GM18498 (cell line): ENCODE results near the gene PRSS21.

Source experiments
- ATAC-seq: cut with Tn5 transposase; IDR thresholded peaks from one replicate; pipeline ENCODE4 v1.9.1; 2021; ENCODE audit warnings: mild to moderate bottlenecking, moderate library complexity; ENCODE audit not compliant: unreplicated experiment

PRSS21 gene

DNA sequence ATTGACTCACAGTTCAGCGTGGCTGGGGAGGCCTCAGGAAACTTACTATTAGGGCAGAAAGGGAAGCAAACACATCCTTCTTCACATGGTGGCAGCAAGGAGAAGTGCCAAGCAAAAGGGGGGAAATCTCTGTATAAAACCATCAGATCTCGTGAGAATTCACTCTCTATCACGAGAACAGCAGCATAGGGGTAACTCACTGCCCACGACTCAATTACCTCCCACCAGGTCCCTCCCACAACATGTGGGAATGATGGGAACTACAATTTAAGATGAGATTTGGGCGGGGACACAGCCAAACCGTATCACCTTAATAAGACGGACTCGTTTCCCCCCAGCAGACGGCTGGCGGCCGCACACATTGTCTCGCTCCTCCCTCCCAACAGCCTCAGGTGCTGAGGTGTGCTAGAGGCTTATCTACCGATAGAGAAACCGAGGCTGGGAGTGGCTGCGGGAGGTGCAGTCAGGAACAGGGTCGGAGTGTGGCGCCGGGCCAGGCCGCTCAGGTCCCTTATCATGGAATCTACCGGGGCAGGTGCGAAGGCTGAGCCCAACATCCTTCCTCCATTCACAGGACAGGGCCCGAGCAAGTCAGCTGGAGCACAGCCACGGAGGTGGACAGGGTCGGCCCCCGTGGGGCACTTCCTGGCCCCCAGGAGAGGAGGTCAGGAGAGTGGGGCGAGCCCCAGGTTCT is 8.2 kb downstream of the PRSS21 start:
- ATAC-seq: no peak

- ATAC-seq: no peak
Measured at GRCh38 chr16:2825906-2826305, 8.9 kb downstream of the PRSS21 start.

- no peak for ATAC-seq
Measured at GRCh38 chr16:2826591-2827373, 9.7 kb downstream of the PRSS21 start.

DNA sequence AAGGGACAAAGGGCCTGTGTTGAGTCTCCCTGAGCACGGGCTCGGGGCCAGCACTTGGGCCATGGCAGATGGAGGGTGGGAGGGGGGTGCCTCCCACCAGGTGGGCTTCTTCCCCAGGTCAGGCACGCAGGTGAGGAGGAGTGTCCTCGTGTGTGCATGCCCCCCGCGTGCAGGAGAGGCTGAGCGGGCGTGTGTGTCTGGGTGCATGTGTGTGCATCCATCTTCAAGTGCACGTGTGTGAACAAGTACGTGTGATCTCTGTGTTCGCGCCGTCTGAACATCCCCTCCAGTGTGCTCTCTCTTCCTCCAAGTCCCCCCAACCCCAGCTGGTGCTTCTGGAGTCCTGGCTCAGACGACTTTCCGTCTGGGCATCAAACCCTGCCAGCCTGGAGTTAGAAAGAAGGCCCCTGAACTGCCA is 10.3 kb downstream of the PRSS21 start:
- ATAC-seq: no peak

GRCh38 chr16:2827831-2828520 is 10.9 kb downstream of the PRSS21 start:
- no peak for ATAC-seq

DNA sequence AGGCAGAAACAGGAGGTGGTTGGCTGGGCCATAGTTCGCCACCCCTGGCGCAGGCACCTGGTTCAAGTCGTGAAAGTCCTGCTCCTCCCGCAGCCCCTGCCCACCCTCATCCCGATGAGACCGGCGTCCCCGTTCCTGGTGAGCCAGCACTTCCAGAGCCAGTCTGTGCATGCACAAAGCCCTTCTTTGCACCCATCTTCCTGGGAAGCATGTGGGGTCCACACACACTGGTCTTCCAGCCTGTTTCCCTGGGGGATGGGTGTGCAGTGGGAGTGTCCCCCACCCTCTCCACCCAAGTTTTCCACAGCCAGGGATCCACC is 11.4 kb downstream of the PRSS21 start:
- no peak for ATAC-seq

DNA sequence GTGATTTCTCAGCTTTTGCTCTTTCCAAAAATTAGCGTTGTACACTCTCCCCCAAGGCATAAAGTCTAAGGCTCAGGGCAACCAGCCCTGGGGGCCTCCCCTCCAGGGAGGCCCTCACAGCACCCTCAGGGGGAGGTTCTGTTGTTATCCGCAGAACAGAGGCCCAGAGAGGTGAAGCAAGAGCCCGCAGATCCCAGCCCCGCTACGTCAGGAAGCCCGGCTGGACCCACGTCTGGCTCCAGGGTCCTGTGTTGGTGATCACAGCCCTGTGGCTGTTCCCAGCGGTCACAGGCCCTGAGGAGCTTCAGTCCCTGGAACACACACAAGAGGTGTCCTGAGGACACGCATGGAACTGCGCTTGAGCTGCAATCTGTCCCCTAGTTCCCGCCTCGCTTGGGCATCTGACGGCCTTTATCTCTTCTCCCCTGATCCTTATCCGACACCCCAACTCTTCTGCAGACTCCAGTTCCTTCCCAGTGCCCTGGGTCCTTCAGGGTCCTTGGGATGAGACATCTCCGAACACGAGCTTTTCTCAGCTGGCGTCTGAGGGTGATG is 11.9 kb downstream of the PRSS21 start:
- ATAC-seq: no peak

DNA sequence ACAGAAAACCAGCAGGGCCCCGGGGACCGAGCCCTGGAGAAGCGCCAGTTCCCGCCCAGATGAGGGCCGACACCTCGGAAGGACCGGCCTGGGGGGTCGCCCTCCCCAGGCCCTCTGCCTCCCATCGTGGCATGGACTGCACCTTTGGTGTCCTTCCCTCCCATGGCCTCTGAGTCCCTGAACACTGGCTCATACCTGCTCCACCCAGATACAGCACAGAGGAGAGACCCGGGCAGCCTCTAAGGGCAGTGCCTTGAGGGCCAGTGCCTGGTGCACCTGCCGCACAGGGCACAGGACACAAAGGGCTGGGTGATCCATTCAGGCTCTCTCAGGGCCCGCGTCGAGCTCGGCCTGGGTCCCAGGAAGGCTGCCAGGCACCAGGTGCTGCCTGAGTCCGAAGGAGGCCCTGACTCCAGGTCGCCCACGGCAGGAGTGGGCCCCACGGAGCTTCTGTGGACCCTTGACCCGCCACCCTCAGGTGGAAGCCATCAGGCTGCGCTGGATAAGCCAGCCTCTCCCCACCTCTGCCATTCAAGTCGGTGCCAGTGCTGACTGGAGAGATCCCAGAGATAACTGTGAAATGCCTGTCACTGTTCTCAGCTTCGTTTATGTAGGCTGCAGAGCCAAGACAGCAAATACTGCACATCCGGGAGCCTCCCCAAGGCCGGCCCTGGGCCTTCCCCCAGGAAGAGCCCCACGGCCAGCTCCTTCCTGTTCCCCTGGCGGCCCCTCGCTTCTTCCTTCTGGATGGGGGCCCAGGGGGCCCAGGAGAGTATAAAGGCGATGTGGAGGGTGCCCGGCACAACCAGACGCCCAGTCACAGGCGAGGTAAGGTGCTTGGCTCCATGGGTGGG is 12.7 kb downstream of the PRSS21 start, which contains the start of gene ZG16B:
ZG16B (plus strand) TSS at position 803 of the 854 bp plus-strand sequence. CDS start 139 bp downstream, outside the sequence.
- no peak for ATAC-seq

DNA sequence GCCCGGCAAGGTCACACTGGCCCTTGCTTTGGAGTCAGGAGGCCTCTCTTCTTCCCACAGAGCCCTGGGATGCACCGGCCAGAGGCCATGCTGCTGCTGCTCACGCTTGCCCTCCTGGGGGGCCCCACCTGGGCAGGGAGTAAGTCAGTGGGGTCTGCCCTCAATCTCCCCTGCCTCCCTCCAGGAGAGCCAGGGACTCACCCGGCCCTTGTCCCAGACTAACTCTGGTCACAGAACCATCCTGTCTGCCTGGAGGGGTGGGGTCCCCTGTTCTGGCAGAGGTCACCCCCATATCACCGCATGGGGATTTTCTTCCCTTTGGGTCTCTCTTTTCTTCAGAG is 13.3 kb downstream of the PRSS21 start:
- ATAC-seq: no peak

GRCh38 chr16:2831203-2831602 is 14.2 kb downstream of the PRSS21 start:
- no peak for ATAC-seq

DNA sequence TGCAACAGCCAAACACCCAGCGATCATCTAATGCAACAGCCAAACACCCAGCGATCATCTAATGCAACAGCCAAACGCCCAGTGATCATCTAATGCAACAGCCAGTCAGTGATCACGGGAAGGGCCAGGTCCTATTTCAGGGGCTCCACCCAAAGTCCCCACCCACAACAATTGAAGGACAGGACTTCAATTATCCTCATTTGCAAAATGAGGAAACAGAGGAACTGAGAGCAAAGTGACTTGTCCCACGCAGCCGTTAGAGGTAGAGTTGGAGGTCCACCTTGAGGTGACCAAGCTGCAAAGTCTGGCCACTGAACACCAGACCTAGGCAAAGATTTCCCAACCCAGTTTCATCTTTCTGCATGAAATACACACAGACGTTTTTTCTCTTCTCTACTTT is 16.7 kb downstream of the PRSS21 start:
- ATAC-seq: no peak

DNA sequence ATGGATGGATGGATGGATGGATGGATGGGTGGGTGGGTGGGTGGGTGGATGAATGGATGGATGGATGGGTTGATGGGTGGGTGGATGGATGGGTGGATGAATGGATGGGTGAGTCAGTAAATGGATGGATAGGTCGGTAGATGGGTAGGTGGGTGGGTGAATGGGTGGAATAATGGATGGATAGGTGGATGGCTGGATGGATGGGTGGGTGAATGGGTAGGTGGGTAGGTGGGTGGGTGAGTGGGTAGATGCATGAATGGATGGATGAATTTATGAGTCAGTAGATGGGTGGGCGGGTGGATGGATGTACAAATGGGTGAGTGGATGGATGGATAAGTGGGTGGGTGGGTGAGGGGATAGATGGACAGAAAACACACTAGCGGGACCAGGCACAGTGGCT is 17.9 kb downstream of the PRSS21 start:
- ATAC-seq: no peak

GRCh38 chr16:2835638-2836493 is 18.8 kb downstream of the PRSS21 start:
- ATAC-seq: no peak

- no peak for ATAC-seq
Measured at GRCh38 chr16:2836646-2837508, 19.8 kb downstream of the PRSS21 start.

- ATAC-seq: no peak
Measured at GRCh38 chr16:2838928-2839327, 21.9 kb downstream of the PRSS21 start.

GRCh38 chr16:2839650-2840450 is 22.8 kb downstream of the PRSS21 start:
- ATAC-seq: no peak

DNA sequence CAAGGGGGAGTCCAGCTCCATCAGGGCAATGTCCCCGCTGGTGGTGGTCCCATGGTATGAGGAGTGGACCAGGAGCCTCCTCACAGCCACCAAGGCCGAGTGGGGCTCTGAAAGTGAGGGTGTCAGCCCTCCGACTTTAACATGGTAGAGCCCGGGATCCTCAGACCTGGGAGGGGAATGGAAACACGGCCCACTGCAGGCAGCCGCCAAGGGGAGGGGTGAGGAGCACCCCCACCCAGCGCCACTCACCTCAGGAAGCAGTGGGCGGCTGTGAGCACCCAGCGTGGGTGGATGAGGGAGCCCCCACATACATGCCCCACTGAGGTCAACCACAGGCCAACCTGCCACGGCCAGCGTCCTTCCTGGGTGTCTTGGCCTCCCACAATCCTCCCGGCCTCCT is 23.9 kb downstream of the PRSS21 start:
- ATAC-seq: no peak
